ENCODE measurements around the gene BOD1L1. TPM values are rescaled to one million over a fixed set of nuclear protein-coding genes. Genes with fewer than 3 reads are reported as not detected.

Gene BOD1L1
- total RNA-seq, 4 donors from 2014 or later, result 41.0 to 113 (median 49.2) TPM

DNA sequence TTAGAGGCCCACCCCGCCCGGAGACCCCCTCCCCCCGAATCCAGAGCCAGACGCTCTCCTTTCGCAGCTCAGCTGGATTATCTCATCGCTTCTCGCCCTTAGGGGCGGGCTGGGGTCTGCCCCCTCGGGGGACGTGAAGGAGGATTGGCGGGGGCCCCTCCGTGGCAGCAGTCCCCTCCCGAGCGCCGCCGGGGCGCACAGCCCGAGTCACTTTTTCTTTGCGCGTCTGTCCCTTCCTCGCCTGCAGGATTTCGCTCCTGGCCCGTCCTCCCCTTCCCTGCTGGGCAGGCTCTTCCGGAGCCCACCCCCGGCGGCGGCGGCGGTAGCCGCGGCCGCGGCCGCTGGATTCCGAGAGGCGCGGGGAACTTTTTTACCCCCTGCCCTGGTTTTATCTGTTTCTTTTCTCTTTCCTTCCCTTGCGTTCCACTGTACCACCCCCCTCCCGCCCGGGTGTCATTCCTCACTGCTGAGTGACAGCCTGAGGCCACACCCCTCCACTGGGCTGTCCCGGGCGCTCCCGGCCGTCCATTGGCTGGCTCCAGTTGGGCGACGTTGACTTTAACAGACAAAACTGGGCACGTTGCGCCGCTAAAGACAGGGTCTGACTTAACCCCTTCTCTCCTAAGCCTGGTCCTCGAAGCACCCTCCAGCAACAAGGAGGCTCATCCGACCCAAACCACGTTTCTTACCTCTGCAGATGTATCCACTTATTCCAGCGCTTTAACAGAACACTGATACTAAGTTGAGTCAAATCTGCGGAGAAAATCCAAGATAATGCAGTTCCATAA, 82.7 kb downstream of the BOD1L1 start:
- Histone ChIP-seq H3K36me3 (no peaks in the 10 kb centered on the region), H3K4me3 (peak overlapping the region; percentile 37 to 63 (median 54)), H3K9me3 (peaks cover 0 to 8% (median 0%) of the 10 kb centered on the region in 4 donors), H3K4me1 (peaks cover 0 to 57% (median 32%) of the 10 kb centered on the region in 4 donors), H3K27ac (peak overlapping the region in 3 of 4 donors; percentile 34 to 65 (median 57)), H3K27me3 (peaks cover 4 to 70% of the 10 kb centered on the region in 2 donors)
- peak in 2 of 3 donors; percentile 78 for DNase-seq
- TF ChIP-seq, protein P1, sequence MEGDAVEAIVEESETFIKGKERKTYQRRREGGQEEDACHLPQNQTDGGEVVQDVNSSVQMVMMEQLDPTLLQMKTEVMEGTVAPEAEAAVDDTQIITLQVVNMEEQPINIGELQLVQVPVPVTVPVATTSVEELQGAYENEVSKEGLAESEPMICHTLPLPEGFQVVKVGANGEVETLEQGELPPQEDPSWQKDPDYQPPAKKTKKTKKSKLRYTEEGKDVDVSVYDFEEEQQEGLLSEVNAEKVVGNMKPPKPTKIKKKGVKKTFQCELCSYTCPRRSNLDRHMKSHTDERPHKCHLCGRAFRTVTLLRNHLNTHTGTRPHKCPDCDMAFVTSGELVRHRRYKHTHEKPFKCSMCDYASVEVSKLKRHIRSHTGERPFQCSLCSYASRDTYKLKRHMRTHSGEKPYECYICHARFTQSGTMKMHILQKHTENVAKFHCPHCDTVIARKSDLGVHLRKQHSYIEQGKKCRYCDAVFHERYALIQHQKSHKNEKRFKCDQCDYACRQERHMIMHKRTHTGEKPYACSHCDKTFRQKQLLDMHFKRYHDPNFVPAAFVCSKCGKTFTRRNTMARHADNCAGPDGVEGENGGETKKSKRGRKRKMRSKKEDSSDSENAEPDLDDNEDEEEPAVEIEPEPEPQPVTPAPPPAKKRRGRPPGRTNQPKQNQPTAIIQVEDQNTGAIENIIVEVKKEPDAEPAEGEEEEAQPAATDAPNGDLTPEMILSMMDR (IDR thresholded peaks at IDR 0.05), result no peak
- TF ChIP-seq POLR2A (IDR thresholded peaks at IDR 0.05), result no peak

DNA sequence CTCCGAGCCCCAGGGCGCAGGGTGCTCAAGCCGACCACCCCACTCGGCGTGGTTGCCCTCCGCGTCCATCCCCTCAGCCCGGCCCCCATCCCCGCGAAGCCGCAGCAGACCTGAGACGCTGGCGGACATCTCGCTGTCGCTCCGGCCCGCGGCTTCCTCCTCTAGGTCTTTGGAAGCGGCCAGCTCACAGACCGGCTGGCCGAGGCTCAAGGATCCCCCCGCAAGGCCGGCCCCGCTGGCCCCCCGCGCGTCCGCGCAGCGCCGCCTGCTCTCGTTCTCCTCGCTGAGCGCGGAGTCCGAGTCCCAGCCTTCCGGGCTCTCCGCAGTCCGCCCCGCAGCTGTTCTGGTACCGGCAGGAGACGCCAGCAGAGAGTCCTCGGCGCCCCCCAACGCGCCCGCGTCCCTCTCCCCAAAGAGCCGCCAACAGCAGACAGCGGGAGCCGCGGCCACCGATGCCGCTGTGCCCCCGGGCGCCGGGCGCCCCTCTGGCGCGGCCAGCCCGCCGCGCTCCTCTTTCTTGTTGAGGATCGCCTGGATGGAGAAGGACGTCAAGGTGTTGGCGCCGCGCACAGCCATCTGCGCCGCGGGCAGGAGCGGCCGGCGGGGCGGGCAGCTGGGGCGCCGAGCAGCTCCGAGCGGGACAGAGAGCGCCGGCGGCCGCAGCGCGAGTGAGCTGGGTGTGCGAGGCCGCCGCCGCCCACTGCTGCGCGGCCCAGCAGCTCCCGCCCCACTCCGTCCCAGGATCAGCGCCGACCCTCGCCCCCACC, 83.5 kb downstream of the BOD1L1 start, which contains the start of gene NKX3-2:
NKX3-2 (minus strand) TSS at position 670 of the 767 bp plus-strand sequence; CDS start at position 576, 94 bp downstream.
- H3K4me3 ChIP-seq, result peak within 1 kb of the TSS; percentile 37 to 63 (median 54)
- peaks cover 4 to 73% of the 10 kb centered on the region in 2 donors for H3K27me3 ChIP-seq
- H3K9me3 ChIP-seq, result peaks cover 0 to 8% (median 0%) of the 10 kb centered on the region in 4 donors
- no peaks in the 10 kb centered on the region for H3K36me3 ChIP-seq
- peaks cover 0 to 54% (median 31%) of the 10 kb centered on the region in 4 donors for H3K4me1 ChIP-seq
- DNase-seq, result no peak
- TF ChIP-seq, protein P1 (IDR thresholded peaks at IDR 0.05), result no peak
- TF ChIP-seq POLR2A (IDR thresholded peaks at IDR 0.05), result no peak
- peak within 1 kb of the TSS in 3 of 4 donors; percentile 34 to 65 (median 57) for H3K27ac ChIP-seq

DNA sequence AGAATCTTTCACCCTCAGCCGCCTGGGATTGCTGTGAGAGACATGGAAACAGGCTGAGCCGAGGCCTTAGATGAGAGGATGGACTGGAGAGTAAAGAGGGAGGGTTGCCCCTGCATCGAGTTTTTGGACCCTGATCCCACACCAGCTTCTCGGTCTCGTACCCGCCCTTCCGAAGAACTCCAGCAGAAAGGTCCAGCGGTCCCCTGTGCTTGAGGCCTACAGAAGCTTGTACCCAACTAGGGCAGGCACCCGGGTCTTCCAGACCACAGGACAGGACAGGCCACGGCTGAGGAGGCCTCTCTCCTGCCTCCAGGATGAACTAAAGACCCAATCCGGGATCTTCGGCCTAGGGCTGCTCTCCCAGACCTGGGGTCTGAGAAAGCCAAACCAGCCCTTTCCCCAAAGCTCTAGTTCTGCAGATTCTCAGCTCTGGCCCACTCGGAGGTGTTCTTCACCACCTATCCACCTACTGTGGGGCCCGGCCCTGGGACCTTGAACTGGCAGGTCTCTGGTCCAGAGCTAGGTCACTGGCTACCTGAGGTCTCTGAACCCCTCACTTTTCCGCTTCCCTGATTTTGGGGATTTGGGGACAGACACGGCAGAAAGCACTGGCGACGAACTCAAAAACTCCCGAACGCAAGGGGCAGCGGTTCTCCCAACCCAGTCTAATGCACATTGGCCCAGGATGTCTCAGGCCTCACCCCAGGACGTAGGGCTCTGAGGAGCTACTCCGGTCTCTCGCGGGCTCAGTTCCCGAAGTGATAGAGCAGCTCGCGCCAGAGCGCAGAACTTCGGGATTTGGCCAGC, 84.3 kb downstream of the BOD1L1 start:
- Histone ChIP-seq H3K9me3 (peaks cover 0 to 8% (median 0%) of the 10 kb centered on the region in 4 donors), H3K27me3 (peaks cover 4 to 76% of the 10 kb centered on the region in 2 donors), H3K4me3 (peak overlapping the region; percentile 37 to 63 (median 54)), H3K36me3 (no peaks in the 10 kb centered on the region), H3K27ac (peak overlapping the region in 1 of 4 donors; percentile 65), H3K4me1 (peaks cover 0 to 51% (median 29%) of the 10 kb centered on the region in 4 donors)
- no peak for DNase-seq
- TF ChIP-seq, protein P1 (IDR thresholded peaks at IDR 0.05), result no peak
- TF ChIP-seq POLR2A (IDR thresholded peaks at IDR 0.05), result no peak

DNA sequence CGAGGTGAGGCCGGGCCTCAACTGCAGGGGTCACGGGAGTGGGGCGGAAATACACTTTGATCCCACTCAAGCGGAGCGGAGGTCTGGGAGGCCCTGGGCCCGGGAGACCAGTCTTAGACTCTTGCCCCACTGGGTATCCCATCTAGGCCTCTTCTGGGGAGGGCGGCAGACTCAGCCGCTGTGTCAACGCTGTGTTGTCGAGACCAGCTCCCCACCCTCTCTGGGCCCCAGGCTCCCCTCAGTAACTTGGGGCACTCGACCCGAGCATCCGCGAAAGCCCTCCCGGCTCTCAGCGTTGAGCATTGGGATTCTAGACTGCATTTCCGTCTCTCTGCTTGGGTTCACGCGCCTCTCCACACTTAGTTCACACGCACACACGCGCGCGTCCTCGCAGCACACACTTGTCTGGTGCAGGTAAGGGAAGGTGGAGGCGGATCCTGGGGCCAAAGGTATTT, 84.9 kb downstream of the BOD1L1 start:
- H3K4me3 ChIP-seq, result peak overlapping the region in 2 of 4 donors; percentile 20 to 37
- no peak for DNase-seq
- H3K36me3 ChIP-seq, result no peaks in the 10 kb centered on the region
- TF ChIP-seq POLR2A (IDR thresholded peaks at IDR 0.05), result no peak
- TF ChIP-seq, protein P1 (IDR thresholded peaks at IDR 0.05), result no peak
- no peak overlapping the region for H3K27ac ChIP-seq
- peaks cover 4 to 73% of the 10 kb centered on the region in 2 donors for H3K27me3 ChIP-seq
- peaks cover 0 to 45% (median 23%) of the 10 kb centered on the region in 4 donors for H3K4me1 ChIP-seq
- H3K9me3 ChIP-seq, result peaks cover 0 to 8% (median 0%) of the 10 kb centered on the region in 4 donors

Data from Peyer's patch (tissue), 4 donors.